NCI-H446 treated with DMSO at 0.1 percent for 48 hours (cell line): ENCODE results near the gene CYP46A1.

ENCODE experiments used
- DNase-seq: peaks from one replicate; lab custom pipeline; 2025; lab: John Stamatoyannopoulos, UW

Gene CYP46A1

DNA sequence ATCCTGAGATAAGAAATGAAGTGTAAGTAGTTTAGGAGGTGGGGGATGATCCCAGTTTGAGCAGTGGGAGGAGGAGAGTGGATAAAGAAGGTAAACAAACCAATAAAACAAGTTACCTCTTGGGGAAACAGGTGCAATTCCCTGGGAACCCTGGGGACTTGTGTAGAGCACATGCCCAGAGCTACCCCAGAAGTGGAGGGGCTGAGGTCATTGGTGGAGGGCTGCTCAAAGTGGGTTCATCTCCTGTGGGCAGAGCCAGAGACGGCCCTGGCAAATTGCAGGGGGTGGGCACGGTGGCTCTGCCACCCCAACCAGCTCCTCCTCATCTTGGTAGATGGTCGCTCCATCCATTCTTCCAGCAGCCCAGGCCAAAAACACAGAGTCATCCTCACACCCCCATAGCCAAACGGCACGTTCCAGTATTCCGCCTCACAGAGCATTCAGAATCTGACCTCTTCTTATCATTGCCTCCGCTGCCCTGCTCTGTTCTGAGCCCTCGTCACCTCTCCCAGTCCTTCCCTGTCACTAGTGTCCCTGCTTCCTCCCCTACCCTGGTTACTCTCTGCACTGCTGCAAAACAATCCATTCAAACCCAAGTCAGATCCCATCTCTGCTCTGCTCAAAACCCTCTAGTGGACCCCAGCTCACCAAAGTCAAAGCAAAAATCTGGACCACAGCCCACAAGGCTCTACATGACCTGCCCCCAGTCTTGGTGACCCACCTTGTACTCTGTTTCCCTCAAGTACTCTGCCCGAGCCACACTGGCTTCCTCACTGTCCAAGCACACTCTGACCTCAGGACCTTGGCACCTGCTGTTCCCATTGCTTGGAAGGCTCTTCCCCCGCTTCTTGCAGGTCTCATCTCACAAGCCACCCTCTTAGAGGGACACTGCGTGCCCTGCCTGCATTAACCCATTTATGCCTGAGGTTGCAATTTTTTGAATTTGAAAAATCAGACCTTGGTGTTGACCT lies 5.5 kb downstream of the CYP46A1 start:
- DNase-seq = no peak

DNA sequence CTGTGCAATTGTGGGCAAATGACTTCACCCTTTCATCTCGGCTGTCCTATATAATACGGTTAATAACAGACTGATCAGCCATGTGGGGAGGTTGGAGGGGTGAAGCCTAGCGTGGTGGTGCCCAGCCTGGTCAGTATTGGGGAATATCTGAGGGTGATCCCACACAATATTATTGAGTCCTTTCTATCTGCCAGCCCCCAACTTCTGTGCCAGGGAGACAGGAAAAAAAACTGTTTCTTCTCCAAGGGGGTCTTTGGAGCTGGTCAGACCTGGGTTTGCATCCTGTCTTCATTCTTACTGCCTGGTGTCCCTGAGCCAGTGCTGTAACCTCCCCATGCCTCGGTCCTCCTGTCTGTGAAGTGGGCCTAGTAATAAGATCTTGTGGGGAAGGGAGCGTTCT lies 6.5 kb downstream of the CYP46A1 start:
- no peak for DNase-seq

DNA sequence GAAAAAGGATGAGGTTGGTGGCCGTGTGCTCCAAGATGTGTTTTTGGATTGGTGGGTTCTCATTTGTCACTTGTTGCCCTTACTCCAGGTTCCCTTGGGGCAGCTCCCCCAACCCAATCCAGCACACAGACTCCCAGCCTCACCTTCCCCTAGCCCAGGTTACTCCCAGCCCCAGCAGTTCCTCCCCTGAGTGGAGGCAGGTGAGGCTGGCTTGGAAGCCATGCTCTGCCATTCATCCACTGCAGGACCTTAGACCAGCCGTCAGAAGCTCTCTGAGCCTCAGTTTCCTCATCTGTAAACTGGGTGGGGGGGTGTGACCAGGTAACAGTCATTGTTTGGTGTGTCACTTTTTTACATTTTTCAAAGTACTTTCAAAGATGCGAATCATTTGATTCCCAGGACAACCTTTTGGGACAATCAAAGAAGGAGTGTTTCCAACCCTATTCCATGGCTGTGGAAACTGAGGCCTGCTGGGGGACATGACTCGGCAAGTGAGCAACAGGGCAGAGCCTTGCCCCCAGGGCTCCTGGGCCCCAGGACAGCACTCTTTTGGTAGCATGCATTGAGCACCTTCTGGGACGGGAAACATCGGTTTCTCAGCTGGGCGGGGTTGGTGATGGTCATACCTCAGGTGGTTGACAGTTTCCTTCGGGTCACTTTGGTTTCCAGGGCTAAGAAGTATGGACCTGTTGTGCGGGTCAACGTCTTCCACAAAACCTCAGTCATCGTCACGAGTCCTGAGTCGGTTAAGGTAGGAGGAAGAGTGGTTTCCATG lies 7.2 kb downstream of the CYP46A1 start:
- no peak for DNase-seq

DNA sequence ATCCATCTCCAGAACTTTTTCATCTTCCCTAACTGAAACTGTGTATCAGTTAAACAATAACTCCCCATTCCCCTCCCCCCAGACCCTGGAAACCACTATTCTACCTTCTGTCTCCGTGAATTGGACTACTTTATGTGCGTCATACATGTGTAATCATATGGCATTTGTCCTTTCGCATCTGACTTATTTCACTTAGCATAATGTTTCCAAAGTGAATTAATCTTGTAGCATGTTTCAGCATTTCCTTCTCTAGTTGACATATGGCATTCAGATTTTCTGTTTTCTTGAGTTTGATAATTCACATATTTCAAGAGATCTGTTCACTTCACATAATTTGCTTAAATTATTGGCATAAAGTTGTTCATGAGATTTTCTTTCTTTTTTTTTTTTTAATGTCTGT lies 9.8 kb downstream of the CYP46A1 start:
- no peak for DNase-seq

DNA sequence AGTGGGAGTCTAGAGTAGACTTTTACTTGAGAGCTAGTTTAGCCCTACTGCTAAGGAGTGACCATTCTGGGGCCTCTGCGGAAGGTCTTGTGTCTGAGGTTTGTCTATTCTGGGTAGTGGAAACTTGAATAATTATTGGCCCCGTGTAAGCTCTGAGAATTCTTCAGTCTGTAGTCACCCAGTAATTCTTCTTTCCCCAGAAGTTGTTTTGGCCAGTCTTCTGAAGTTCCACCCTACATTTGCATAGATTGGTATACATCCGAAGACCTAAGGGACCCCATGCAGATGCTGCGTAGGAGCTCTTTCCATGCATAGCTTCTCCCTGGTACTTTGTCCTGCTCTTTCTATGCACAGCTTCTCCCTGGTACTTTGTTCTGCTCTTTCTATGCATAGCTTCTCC lies 12.8 kb downstream of the CYP46A1 start:
- no peak for DNase-seq

DNA sequence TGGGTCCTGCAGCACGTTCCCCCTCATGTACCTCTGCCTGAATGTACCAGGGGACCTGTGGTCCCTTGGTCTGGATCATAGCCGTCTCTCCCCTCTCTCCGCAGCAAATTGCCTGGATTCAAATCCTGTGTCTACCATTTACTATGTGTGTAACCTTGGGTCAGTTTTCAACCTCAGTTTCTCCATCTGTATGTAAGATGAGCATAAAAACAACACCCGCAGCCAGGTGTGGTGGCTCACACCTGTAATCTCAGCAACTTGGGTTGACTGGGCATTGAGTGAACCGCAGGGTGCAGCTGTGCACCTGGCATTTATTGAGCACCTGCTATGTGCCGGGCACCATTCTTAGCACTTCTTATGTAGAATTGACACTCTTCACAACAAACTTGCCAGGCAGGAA lies 14.1 kb downstream of the CYP46A1 start:
- no peak for DNase-seq

DNA sequence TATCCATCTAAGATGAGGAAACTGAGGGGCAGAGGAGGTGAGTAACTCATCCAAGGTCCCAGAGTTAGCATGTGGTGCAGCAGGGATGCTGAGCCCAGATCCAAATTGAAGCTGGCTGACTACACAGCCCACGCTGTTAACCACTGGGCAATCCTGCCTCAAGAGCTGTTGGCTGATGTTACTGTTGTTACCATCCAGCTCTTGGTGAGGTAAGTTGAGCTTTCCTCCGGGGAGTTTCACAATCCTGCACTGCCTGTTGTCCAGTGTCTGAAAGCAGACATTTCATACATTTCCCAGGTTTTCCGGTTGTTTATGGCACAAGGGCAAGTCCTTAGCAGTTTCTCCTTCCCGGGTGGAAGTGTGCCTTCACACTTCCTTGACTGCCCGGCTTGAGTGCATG lies 14.5 kb downstream of the CYP46A1 start:
- no peak for DNase-seq

DNA sequence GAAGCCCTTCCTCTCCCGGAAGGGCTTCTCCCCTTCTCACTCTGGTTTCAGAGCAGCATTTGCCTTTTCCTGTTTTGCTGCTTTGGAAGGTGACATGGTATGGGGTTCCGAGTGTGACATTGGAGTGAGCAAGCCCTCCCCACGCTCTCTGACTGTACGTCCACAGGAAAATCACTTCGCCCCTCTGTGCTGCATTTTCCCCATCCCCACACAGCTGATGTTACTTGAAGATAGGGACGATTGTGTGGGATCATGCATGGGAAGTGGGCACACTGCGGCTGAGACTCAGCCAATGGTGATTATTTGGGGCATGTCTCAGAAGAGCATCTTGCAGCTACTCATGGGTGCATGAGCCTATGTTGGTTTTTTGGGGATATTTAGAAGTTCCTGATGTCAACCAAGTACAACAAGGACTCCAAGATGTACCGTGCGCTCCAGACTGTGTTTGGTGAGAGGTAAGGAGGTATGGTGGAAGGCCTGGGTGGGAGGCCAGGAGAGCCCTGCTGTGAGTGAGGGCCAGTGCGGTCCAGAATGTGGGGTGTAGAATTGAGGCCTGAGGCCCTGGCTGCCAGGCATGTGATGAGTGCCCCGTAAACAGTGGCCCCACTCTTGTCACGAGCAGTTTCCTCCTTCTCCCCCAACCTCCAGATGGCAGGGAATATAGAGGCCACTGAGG lies 15.1 kb downstream of the CYP46A1 start:
- no peak for DNase-seq

DNA sequence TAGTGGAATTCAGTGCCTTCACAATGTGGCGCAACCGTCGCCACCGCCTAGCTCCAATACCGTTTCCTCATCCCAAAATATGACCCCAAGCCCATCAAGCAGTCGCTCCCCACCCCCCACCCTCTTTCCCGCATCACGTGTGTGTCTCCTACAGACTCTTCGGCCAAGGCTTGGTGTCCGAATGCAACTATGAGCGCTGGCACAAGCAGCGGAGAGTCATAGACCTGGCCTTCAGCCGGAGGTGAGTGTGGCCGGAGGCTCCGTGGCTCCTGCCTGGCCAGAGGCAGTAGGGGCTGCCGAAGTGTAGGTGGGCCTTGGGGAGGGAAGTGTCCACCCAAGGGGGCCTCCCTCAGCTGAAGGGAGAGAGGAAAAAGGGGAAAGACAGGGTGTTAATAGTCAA lies 15.8 kb downstream of the CYP46A1 start:
- DNase-seq = no peak

DNA sequence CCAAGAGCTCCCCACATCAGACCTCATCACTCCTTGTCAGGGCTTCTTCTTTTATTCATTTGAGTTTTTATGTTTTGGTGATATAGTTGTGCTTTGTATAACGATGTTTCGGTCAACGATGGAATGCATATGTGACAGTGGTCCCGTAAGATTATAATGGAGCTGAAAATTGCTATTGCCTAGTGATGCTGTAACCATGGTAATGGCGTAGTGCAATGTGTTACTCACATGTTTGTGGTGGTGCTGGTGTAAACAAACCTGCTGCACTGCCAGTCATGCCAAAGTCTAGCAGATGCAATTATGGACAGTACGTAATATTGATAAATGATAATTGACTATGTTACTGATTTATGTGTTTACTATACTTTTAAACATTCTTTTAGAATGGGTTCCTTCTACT lies 16.3 kb downstream of the CYP46A1 start:
- DNase-seq = no peak

DNA sequence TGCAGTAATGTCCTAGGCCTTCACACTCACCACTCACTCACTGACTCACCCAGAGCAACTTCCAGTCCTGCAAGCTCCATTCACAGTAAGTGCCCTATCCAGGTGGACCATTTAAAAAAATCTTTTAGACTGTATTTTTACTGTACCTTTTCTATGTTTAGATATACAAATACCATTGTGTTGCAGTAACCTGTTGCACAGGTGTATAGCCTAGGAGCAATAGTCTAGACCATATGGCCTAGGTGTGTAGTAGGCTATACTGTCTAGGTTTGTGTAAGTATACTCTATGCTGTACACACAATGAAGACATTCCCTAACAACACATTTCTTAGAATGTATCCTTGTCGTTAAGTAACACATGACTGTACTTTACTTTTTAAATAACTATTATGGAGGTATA lies 17.2 kb downstream of the CYP46A1 start:
- no peak for DNase-seq

DNA sequence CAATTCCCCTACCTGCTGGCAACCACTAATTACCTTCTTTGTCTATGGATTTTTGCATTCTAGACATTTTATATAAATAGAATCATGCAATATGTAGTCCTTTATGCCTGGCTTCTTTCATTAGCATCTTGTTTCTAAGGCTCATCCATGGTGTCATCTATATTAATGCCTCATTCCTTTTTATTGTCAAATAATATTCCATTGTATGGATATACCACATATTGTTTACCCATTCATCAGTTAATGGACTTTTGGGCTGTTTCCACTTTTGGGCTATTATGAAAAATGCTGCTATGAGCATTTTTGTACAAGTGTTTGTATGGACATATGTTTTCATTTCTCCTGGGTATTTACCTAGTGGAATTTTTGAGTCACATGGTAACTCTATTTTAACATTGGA lies 18.0 kb downstream of the CYP46A1 start:
- DNase-seq = no peak

DNA sequence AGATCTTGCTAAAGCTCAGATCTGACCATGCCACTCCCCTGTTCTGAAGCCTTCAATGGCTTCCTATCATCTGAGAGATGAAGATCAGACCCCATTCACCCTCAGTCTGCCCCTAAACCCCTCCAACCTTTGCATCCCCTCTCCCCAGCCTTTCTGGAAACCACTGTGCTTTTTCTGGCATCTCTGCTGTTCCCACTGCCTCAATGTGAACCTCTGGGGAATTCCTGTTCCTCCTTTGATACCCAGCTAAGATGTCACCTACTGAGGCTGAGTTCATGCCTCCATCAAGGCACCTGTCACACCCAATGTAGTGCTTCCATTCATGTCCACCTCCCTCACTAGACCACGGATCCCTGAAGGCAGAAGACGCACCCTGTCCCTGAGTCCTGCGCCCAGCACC lies 19.3 kb downstream of the CYP46A1 start:
- DNase-seq = no peak

DNA sequence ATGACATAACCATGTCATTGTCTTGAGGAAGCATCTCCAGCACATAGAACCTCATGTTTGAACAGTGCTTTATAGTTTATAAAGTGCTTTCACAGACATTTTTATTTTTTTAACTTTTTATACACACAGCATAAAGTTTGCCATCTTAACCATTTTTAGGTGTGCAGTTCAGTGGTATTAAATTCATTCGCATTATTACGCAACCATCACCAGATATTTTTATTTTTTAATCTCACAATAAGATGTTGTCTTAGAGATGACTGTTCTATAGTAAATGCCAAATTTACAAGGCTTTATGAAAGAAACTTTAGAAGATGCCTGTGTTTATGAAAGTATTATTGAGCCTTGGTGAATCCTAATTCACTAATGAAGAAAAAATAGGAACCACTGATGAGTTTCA lies 19.9 kb downstream of the CYP46A1 start:
- DNase-seq = no peak

DNA sequence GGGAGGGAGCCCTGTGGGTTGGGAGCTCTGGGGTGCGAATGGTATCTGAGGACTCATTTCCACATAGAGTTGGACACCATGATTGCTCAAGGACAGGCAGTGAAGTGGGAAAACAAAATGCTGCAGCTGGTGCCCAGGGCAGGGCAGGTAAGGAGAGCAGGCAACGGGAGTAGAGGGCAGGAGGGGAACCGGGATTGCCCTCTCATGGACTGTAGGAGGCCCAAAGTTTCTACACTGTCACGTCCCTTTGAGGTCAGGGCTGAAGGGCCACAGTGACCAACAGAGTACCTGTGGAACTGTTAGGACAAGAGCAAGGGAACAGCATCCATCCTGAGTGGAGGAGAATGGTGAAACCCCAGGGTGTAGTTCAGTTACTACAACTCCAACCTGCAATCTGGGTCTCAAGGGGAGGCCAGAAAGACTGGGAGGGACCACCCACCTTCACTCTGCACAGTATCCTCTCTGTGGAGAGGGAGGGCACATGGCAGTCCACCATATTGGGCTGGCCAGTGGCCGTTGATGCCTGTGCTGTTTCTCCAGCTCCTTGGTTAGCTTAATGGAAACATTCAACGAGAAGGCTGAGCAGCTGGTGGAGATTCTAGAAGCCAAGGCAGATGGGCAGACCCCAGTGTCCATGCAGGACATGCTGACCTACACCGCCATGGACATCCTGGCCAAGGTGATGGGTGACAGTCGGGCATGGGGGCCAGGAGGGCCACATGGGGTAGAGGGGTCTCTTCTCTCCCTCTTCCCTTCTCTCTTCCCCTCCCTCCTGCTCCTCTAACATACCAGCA lies 22.2 kb downstream of the CYP46A1 start:
- no peak for DNase-seq

DNA sequence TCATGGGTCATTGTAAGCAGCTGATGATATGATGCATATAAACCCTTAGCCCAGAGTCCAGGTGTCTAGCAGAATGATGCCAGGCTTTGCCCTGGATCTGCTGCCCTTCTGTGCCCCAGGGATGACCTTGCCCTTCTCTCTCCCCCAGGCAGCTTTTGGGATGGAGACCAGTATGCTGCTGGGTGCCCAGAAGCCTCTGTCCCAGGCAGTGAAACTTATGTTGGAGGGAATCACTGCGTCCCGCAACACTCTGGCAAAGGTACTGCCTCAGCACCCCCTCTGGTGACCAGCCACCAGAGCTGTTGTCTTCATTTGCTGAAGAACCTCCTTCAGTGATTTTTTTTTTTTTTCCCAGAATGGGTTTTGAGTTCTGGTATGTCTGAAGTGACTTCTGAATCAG lies 23.3 kb downstream of the CYP46A1 start:
- no peak for DNase-seq

DNA sequence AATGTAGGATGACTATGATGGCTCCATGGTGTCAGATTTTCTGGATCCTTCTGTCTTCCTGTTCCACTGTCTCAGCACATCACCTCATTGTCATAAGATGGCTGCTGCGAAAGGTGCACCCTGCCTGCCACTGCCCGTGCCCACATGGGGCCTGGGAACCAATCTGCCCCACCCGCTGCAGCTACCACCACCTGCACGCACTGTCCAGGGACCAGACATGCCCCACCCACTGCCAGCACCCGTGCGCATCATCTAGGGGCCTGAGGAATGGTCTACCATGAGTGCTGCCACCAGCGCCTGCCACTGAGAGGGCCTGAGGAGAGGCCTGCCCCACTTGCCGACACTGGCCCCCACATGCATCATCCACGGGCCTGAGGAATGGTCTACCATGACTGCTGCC lies 23.8 kb downstream of the CYP46A1 start:
- DNase-seq = no peak

DNA sequence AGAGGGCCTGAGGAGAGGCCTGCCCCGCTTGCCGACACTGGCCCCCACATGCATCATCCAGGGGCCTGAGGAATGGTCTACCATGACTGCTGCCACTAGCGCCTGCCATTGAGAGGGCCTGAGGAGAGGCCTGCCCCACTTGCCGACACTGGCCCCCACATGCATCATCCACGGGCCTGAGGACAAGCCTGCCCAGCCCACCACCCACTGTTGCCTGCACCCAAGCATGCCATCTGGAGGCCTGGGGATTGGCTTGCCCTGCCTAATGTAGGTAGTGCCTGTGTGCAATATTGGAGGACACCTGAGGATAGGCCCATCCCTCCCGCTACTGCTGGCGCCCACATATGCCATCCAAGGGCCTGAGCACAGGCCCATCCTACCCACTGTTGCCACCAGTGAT lies 24.4 kb downstream of the CYP46A1 start:
- DNase-seq = no peak

DNA sequence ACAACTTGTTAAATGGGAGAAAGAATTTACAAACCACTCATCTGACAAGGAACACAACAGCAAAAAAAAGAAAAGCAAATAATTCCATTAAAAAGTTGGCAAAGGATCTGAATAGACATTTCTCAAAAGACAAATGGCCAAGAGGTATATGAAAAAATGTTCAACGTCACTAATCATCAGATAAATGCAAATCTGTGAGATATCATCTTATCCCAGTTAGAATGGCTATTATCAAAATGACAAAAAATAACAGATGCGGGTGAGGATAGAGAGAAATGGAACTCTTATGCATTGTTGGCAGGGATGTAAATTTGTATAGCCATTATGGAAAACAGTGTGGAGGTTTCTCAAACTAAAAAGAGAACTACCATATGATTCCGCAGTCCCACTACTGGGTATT lies 29.9 kb downstream of the CYP46A1 start:
- DNase-seq = no peak

DNA sequence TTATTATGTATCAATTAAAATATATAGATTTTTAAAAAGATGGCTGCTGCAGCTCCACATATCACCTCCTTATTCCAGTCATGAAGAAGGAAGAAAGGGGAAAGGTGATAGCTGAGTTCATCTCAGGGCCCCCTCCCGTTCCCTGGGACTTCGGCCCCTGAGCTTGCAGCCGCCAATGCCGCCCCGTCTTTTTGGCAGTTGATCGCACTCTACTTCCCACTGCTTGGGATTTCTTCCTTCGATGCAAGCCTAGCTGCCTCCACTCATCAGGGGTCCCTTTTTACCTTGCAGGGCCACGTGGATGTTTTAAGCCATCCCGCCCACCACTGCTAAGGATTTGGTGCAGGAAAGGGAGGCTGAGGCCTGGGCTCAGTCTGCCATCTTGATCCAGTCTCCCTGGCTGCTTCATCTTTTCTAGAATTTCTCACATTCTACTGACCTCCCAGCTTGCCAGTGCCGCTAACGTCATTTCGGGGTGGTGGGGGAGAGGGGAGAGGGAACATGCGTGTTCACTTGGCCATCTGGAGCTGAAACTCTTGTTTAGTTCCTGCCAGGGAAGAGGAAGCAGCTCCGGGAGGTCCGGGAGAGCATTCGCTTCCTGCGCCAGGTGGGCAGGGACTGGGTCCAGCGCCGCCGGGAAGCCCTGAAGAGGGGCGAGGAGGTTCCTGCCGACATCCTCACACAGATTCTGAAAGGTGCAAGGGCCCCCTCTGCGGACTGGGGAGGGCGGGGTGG lies 31.3 kb downstream of the CYP46A1 start:
- no peak for DNase-seq
